GM19099 (cell line): ENCODE results near the gene RNF144B.

Experiments used
- POLR2A ChIP-seq: IDR thresholded peaks from 3 replicates; pipeline ENCODE4 v1.6.1; 2011; ENCODE audit warnings: low read depth; ENCODE audit not compliant: insufficient read length; ENCODE audit errors: extremely low read depth

RNF144B gene

DNA sequence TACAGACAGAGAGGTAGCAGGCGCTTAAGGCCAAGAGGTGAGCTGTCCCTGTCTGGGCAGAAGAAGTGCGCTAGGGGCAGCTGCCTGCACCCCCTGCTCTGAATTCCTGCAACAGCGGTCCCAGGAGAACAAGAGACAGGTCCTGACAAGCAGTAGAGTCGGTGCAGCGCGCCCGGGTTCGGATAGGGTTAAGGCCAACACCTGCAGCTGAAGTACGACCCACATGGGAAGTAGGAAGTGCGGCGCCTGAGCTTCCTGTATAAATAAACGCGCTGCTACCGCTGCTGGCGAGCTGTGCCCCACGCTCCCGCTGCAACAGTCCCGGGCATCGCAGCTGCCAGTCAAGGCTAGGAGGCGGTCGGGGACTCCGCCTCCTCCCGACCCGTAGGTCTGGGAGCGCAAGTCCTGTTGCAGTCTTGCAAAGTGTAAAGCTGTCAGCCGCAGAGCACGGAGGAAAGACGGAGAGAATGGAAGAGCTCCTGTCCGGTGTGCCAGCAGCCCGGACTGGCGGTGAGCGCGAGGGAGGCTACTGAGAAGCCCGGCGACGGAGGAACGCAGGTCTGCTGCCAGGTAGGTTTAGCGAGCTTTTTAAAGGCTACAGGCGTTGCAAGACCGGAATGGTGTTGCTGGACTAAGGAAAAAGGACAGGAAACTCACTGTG lies at the start of gene RNF144B:
Gene RNF144B, plus strand, starts transcription at position 290 of the 661 bp plus-strand sequence. CDS start 12,185 bp downstream, outside the sequence.
- no peak for TF ChIP-seq POLR2A

DNA sequence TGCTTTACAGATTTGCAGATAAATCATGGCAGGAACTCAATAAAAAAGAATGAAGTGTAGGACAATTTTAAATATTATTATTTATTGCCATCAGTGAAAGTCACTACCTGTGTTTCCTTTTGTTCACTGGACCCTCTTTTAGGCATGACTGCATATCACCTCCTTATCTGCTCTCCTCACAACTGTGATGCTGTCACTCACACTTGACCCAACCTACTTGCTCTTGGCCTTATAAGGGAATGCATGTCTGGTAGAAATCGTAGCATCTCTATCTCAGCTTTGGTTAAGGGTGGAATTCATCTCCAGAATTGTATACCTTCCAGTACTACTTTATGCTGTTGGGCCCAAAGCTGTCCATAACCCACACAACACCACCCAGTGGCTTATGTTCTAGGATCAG lies 47.6 kb upstream of the RNF144B start:
- TF ChIP-seq POLR2A: no peak

DNA sequence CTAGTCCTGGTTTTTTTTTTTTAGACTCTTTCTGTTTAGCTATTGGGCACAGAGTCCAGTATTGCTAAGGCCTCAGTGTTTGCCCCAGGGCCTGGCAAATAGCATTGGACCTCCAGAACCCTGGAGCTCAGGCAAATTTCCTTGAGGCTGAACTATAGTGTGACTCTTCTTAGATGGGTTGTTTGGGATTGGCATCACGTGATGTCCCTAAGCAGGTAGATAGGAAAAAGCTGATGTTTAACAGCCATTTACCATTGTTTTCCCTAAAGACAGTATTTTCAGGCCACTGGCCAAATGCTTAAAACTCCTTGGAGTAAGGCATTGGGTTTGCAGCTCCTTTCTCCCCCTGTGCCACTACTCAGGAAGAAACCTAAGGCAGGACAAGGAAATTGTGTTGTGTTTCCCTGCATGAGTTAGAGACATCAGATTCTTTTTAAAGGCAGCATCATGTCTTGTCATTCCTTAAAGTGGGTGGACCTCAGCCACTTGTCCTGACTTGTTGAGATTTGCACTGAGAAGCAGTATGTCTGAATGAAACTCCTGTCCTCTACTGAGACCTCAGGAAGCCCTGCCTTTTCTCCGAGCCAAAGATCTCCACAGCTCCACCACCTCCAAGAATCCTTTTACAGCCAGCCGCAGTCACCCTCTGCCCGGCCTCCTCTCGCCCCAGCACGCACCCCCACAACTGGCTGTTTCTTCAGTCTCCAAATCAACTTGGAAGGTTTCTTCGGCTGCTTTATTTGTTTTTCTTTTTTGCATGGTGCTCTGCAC lies 46.2 kb upstream of the RNF144B start:
- no peak for TF ChIP-seq POLR2A

DNA sequence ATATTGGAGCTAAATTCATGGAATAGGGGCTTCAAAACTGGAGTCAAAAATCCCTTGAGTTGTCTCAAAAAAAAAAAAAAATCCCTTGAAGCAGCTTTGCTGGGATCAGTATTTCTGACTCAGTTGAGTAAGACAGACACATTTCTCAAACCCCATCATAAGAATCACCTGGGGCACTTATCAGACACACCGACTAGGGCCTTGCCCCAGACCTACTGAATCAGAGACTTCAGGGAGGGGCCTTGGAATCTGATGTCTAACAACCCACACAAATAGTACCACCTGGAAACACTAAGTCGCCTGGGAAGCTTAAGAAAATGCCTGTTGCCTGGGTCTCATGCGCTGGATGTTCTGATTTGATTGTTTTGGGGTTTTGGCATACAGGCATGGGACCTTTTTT lies 44.9 kb upstream of the RNF144B start:
- no peak for TF ChIP-seq POLR2A

DNA sequence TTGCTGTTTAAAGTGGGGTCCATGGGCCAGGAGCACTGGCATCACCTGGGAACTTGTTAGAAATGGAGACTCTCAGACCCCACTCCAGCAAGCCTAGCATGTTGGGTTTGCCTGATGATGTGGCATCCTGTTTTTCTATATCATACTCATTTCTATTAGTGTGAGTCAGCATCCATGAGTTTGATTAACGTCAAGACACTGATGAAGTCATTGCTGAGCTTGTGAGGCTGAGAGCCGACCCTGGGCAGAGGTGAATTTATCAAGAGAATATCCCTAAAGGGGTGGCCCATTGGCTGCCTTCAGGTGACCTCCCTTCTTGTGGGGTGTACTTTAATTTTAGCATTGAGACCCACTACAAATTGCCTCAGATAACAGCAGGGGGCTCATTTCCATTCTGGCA lies 43.4 kb upstream of the RNF144B start:
- TF ChIP-seq POLR2A: no peak

DNA sequence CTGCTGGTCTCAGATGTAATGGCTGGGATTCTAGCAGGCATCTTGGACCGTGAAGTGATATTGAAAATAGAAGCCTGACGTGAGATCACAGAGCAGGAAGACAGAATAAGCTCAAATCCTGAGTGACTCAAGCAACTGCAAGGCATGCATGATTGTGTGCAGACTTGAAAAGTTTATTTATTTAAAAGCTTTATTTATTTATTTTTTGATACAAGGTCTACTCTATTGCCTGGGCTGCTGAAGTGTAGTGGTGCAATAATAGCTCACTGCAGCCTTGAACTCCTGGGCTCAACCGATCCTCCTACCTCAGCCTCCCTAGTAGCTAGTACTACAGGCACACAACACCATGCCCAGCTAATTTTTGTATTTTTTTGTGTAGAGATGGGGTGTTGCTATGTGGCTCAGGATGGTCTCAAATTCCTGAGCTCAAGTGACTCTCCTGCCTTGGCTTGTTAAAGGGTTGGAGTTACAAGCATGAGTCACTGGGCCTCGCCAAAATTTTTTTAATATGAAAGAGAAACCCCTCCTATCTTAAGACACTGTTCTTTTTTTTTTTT lies 40.1 kb upstream of the RNF144B start:
- TF ChIP-seq POLR2A: no peak

DNA sequence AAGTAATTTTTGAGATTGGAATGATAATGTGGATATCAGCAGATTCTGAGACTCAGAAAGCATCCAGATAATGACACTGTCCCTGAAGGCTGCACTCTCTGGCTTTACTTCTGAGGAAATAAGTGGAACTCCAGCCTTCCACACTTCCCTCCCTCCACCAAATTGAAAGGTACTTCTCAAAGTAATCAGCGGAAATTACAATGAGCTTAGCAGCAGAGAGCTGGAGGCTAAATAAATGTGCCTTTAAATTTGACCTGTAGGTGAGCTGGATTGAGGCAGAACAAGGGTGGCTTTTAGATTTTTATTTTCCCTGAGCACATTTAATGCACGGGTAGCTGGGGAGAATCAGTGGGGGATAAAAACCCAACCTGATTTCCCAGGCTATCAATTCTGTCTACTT lies 39.3 kb upstream of the RNF144B start:
- no peak for TF ChIP-seq POLR2A

DNA sequence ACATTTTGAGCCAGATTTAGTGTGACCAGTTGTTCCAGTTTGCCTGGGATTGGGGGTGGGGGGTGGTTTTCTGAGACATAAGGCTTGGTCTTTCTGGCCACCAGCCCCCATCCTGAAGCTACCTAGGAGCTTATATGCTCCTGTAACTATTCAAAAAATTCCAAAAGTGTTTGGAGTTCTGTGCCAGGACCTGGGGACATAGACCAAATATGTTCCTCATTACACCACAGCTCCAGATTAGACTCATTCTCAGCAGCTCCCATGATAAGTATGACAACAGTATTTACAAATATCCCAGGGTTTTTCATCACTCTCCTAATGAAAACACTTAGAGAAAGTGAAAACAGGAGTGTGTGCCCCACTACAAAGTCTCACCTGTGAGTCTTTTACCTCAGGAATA lies 37.8 kb upstream of the RNF144B start:
- no peak for TF ChIP-seq POLR2A

DNA sequence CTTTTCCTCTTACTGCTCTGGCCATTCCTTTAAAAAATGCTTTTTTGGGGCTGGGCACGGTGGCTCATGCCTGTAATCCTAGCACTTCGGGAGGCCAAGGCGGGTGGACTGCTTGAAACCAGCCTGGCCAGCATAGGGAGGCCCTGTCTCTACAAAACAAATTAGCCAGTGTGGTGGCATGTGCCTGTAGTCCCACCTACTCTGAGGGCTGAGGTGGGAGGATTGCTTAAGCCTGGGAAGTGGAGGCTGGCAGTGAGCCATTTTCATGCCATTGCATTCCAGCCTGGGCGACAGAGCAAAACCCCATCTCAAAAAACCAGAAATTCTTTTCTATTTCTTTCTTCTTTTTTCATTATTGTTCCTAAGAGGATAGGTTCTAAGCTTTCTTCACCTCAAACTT lies 36.9 kb upstream of the RNF144B start:
- TF ChIP-seq POLR2A: no peak

DNA sequence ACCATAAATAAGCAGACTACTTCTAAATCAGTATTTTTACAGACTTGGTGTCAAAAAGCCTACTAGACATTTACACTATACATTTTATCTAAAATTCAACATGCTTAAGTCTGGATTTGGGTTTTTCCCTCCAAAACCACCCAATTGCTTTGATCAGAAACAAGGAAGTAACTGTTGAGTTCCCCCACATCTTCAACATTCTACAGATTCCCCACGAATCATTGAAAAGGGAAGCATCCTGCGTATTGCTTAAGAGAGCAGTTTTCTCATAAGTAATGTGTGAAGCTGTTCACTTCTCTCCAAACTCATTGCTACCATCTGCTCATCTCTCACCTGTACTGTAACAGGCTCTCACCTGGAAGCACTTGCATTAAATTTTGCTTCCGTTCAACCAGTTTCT lies 36.4 kb upstream of the RNF144B start:
- TF ChIP-seq POLR2A: no peak

DNA sequence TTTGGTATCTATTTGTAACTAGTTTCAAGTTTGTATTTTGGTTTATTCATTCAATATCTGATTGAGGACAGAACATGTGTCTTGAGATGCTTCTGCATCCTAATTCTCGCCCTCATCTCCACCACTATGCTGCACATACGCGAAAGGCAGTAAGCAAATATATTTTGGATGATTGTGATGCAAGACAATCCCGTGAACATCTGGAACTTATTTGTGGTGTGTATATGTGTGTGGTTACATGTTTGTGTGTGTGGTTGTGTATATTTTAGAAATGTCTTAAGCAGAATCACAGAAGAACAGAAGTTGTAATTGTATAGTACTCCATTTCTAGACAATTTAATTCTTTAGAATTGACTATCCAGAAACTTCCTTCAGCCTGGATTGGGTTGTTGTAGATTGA lies 35.1 kb upstream of the RNF144B start:
- TF ChIP-seq POLR2A: no peak

DNA sequence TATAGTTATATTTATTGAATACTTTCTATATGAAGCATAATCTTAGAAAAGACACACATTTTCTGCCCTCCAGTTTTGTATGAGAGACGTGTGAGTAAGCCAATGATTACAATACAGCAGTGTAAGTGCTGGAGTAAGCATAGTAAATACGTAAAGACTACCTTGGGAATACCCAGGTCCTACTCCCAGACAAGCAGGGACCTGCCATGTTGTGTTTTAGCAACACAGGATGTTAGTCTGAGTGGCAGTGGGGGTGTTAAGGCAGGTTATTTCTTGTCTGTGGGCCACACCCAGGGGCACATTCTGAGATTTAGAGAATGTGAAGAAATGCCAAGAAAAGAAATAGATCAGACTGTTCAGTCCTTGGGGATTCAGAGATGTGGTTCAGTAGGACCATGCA lies 34.3 kb upstream of the RNF144B start:
- TF ChIP-seq POLR2A: no peak

DNA sequence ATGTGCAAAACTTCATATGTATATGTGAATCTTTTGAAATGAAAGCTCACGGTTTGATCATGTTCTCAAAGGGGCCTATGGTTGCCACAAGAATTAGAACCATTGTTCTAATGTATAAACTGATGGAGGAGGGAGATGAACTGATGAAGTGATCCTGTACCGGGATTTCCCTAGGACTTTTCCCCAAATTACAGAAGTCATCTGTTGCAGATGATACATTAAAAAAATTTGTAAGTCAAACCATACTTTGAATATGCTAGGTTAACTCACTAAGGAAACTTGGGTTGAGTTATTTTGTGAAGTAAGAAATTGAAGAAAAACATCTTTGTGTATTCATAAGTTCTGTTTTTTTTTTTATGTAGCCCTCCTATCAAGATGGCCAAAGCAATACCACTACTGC lies 33.9 kb upstream of the RNF144B start:
- TF ChIP-seq POLR2A: no peak

DNA sequence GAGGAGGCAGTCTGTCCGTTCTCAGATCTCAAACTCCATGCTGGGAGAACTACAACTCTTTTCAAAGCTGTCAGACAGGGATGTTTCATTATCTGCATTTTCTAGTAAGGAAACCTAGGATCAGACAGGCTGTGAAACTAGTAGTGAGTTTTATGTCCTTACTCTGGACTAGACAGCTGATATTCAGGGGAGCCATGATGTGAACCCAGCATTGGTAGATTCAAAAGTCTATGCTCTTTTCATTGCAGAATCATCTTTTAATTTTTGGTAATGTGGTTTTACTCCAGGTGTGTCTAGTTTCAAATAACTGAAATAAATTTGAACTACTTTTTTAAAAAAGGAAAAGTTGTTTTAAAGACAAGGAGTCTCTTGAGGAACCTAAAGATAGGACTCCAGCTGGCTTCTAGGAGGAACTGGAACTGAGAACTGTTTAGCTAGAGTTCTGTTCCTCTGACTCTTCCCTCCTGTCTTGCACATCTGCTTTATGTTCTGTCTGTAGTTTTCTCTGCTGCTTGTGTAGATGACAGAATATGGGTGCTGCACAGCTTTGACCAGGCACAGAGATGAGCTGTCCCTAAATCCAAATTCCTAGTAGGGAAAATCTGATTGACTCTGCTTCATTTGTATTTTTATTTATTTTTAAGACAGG lies 27.8 kb upstream of the RNF144B start:
- TF ChIP-seq POLR2A: no peak

DNA sequence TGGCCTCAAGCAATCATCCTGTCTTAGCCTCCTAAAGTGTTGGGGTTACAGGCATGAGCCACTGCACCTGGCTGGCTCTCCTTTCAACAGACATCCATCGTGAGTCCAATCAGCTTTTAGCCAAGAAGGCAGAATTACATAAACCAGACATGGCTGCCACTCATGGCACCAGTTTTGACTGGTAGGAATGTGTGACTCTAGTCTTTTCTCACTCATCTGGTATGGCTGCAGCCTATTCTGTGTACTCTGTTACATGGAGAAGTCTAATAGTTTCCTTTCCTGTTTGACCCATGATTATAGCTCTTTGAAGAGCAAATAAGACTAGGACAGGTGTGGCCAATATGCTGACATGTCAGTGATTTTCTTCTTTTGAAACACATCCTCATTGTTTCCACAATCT lies 27.0 kb upstream of the RNF144B start:
- TF ChIP-seq POLR2A: no peak
